Measurements from ENCODE around the gene SNRPB.

The SNRPB gene

GRCh38 chr20:2475850-2476741, 5.5 kb upstream of the SNRPB start:
- no peak for DNase-seq (ENCODE audit: low read depth in 2 of 2)

DNA sequence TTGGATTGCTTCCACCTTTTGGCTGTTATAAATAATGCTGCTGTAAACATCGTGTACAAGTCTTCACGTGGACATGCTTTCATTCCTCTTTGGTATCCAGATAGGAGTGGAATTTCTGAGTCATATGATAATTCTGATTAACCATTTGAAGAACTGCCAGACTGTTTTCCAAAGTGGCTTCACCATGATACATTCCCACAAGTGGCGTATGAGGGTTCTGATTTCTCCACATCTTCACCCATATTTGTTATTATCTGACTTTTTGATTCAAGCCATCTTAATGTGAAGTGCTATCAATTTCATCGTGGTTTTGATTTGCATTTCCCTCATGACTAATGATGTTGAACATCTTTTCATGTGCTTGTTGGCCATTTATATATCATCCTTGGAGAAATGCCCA, 2.9 kb upstream of the SNRPB start:
- no peak for DNase-seq (ENCODE audit: low read depth in 2 of 2)

GRCh38 chr20:2469991-2470422, 582 bp downstream of the SNRPB start:
- DNase-seq (ENCODE audit: low read depth in 2 of 2) = peak; percentile 27 to 35

DNA sequence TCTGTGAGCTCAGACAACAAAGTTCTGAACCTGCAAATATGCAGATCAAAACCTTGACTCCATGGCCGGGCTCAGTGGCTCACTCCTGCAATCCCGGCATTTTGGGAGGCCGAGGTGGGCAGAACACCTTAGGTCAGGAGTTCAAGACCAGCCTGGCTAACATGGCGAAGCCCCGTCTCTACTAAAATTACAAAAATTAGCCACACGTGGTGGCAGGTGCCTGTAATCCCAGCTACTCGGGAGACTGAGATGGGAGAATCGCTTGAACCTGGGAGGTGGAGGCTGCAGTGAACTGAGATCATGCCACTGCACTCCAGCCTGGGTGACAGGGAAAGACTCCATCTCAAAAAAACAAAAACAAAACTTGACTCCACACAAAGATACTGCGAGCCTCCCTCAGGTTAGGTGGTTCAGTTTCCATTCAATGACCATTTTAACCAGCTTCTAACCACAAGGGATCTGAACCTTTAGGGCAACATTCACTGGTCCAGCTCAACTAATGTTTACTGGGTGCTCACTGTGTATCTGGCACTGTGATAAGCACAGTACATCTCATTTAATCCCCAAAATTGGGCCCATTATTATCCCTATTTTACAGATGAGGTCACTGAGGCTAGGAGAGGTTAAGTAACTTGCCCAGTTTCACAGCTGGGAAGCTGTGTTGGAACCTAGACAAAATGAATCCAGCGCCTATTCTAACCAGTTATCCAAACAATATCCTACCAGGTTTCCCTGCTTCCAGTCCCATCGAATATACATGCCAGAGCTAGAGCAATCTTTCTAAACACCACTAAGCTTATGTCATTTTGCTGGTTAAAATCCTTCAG, 1.8 kb downstream of the SNRPB start:
- no peak for DNase-seq (ENCODE audit: low read depth in 2 of 2)

GRCh38 chr20:2467412-2467811, 3.2 kb downstream of the SNRPB start:
- no peak for DNase-seq (ENCODE audit: low read depth in 2 of 2)

- DNase-seq (ENCODE audit: low read depth in 2 of 2) = no peak
These were observed 5.5 kb downstream of the SNRPB start for GRCh38 chr20:2465100-2465499.

DNA sequence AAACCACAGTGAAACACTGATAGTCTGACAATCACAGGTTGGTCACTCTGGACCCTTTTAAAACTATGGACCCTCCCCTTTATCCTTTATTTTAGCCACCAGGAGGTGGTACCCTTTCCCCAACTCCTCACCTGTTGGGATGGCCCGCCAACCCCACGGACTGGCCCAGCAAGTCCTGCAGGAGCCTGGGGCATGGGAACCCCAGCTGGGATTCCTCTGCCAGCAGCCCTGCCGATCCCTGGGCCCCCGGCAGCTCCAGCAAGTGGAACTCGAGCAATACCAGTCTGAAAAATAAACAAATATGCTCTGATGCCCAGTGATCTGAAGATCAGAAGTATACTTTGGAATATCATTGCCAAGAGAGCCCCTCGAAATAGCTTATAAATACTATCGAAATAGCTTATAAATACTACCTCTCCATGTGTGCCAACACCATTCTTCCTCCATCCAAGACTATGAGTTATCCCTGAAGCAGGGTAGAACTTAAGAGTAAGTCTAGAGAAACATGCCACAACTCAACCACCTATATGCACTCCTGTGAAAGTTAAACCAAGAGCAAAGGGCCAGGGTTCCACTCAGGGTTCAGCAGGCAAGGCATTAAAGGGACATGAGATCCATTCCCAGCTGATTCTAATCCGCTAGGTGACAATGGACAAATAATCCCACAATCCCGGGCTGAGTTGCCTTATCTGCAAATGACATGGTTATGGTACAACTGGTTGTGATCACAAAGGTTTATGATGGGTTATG, 6.8 kb downstream of the SNRPB start:
- no peak for DNase-seq (ENCODE audit: low read depth in 2 of 2)

- DNase-seq (ENCODE audit: low read depth in 2 of 2) = no peak
These were observed 8.1 kb downstream of the SNRPB start for GRCh38 chr20:2462484-2462883.

DNA sequence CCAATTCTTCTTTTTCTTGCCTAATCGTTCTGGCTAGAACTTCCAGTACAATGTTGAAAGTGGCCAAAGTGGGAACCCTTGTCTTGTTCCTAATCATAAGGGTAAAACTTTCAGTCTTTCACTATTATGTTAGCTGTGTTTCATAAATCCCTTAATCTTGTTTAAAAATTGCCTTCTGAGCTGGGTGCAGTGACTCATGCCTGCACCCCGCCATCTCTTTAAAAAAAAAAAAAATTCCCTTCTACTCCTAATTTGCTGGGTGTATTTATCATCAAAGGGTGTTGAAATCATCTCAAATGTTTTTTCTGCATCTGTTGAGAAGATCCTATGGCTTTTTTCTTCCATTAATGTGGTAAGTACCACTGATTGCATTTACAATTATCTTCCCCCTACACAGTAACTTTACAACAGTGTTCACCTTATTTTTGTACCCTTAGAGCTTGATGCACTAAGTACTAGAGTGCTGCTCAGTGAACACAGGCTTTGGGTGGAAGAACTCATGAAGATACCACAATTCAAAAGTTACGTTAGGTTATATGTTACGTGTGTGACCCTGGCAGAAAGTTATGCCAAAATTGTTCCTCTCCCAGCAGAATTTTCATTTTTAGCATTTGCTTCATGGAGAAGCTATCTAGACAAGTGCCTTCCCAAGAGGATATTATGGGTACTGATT, 9.7 kb downstream of the SNRPB start:
- DNase-seq (ENCODE audit: low read depth in 2 of 2) = no peak

DNA sequence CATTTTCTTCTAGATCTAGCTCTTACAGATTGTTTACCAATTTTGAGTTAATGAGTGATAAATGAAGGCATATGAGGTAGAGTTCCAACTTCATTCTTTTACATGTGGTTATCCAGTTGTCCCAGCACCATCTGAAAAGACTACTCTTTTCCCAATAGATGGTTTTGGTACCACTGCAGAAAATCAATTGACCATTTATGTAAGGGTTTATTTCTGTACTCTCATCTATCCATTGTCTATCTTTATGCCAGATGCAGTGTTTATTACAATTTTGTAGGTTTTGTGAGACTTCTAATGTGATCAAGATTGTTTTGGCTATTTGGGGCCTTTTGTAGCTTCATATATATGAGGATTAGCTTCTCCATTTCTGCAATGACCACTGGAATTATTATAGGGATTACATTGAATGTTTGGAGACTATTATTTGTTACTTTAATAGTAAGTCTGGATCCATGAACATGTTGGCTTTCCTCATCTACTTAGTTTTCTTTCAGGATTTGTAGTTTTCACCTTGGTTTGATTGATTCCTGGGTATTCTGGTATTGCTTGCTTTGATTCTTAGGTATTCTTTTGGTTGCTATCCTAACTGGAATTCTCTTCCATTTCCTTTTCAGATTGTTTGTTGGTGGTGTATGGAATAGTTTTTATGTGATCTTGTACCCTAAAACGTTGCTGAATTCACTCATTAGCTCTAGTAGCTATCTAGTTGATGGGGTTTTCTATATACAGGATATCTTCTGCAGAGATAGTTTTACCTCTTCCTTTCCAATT, 10.4 kb downstream of the SNRPB start:
- no peak for DNase-seq (ENCODE audit: low read depth in 2 of 2)

DNA sequence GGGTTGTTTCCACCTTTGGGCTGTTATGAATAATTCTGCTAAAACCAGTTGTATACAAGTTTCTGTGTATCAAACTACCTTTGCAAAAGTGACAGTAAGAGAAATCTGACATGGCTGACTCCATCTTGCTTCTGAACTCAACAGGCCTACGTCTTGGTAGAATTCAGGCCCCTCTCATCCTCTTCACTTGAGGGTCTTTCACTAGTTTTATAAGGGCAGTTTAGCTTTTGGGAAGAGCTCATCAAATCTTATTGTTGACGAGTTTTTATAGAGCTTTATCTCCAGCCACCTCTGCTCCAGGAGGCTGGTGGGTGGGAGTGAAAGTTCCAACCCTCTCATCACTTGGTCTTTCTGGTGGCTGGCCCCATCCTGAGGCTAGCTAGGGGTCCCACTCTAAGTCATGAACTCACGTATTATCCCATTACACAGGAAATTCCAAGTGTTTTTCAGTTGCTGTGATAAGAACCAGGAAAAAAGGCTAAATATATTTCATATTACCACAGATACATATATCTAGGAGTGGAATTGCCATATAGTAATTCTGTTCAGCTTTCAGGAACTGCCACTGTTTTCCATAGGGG, 11.6 kb downstream of the SNRPB start:
- no peak for DNase-seq (ENCODE audit: low read depth in 2 of 2)

- no peak for DNase-seq (ENCODE audit: low read depth in 2 of 2)
These were observed 14.7 kb downstream of the SNRPB start for GRCh38 chr20:2455771-2456497.

- no peak for DNase-seq (ENCODE audit: low read depth in 2 of 2)
These were observed 16.8 kb downstream of the SNRPB start for GRCh38 chr20:2453792-2454191.

- peak in 1 of 2 donors; percentile 38 for DNase-seq (ENCODE audit: low read depth in 2 of 2)
These were observed 18.5 kb downstream of the SNRPB start for GRCh38 chr20:2451939-2452732.

DNA sequence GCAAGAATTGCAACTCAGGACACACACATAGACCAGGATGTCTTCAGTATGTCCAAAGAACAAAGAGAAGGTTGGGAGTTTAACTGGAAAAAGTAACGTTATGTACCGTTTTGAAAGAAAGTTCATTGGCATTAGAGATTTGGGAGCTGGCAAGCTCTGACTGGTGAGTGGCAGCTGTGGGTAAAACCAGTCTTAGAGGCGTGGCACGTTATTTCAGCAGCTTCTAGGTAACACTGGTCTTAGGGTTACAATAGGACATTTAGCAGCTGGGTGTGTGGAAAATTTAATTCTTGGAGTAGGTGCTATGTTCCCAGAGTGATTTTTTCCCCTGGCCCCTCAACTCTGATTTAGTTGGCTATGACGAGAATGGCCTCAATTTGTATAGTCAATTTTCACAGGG, 19.2 kb downstream of the SNRPB start:
- DNase-seq (ENCODE audit: low read depth in 2 of 2) = no peak

DNA sequence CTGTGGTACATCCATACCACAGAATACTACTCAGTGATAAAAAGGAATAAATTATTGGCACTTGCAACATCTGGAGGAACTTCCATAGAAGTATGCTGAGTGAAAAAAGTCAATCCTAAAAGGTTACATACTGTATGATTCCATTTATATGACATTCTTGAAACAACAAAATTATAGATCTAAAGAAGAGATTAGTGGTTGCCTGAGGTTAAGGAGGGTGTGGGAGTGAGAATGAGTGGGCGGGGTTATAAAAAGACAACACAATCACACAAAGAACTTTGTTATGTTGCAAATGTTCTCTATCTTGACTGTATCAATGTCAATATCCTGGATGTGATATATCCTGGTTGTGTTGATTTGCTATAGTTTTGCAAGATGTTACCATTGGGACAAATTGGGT, 21.2 kb downstream of the SNRPB start:
- DNase-seq (ENCODE audit: low read depth in 2 of 2) = no peak

- no peak for DNase-seq (ENCODE audit: low read depth in 2 of 2)
These were observed 23.7 kb downstream of the SNRPB start for GRCh38 chr20:2446845-2447244.

GRCh38 chr20:2431185-2431584, 39.4 kb downstream of the SNRPB start:
- DNase-seq (ENCODE audit: low read depth in 2 of 2) = no peak

DNA sequence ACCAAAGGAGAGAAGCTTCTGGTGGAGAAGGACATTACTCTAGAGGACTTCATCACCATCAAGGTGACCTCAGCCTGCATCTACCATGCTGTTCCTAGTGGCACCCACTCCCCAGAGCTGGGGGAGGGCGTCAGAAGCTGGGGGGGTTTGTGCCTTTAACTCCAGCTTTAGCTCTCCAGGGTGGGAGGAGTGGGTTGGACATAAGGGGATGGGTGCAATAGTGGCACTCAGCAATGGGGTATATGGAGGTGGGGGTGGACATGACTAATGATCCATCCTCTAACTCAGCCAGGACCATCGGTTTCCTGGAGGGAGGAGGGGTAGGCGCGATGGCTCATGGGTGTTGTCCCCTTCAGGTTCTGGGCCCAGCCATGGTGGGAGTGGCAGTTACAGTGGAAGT, 40.1 kb downstream of the SNRPB start:
- no peak for DNase-seq (ENCODE audit: low read depth in 2 of 2)

Measured in stimulated activated CD8-positive, alpha-beta memory T cell treated with anti-CD3 and anti-CD28 coated beads, Interleukin-2, amount 100 ng/mL, for 1 hour (primary cell).